ENCODE results near the gene FILIP1L. TPM values are rescaled to one million over a fixed set of nuclear protein-coding genes. Genes with fewer than 3 reads are reported as not detected.

Gene FILIP1L
- total RNA-seq, 1 experiment from 2014 or later = 0.17 TPM

- no peak for TF ChIP-seq REST (IDR thresholded peaks at IDR 0.05; ENCODE audit: low read depth)
- TF ChIP-seq JUND (IDR thresholded peaks at IDR 0.05) = no peak
- TF ChIP-seq EGR1 (IDR thresholded peaks at IDR 0.05; ENCODE audit: low read depth) = no peak
- TF ChIP-seq SRF (IDR thresholded peaks at IDR 0.05; ENCODE audit: low read depth) = no peak
- no peak for TF ChIP-seq ZFX (IDR thresholded peaks at IDR 0.05)
- TF ChIP-seq TCF7L2 (IDR thresholded peaks at IDR 0.05; ENCODE audit: borderline replicate concordance, extremely low read depth, insufficient read depth, insufficient read length) = no peak
- TF ChIP-seq ELF1 (IDR thresholded peaks at IDR 0.05; ENCODE audit: borderline replicate concordance, low read depth) = no peak
- no peak for TF ChIP-seq ZNF274 (IDR thresholded peaks at IDR 0.05; ENCODE audit: low read depth, low read length)
- no peak for TF ChIP-seq SIN3A (IDR thresholded peaks at IDR 0.05; ENCODE audit: low read depth)
- TF ChIP-seq EZH2phosphoT487 (IDR thresholded peaks at IDR 0.05; ENCODE audit: borderline replicate concordance) = no peak
- TF ChIP-seq EZH2 (IDR thresholded peaks at IDR 0.05) = no peak
- no peak for TF ChIP-seq CTCF (IDR thresholded peaks at IDR 0.05 in 2 of 3, conservative IDR thresholded peaks at IDR 0.05 in 1 of 3; ENCODE audit: borderline replicate concordance in 1 of 3, insufficient read depth in 1 of 3, low read depth in 2 of 3, low read length in 2 of 3)
- no peak for TF ChIP-seq CBX3 (IDR thresholded peaks at IDR 0.05; ENCODE audit: low read depth)
- TF ChIP-seq YY1 (IDR thresholded peaks at IDR 0.05; ENCODE audit: extremely low read depth, insufficient replicate concordance, low read depth, low read length) = no peak
- no peak for TF ChIP-seq RAD21 (IDR thresholded peaks at IDR 0.05; ENCODE audit: low read depth)
- no peak for TF ChIP-seq POLR2A (IDR thresholded peaks at IDR 0.05; ENCODE audit: borderline replicate concordance, extremely low read depth, insufficient read depth, insufficient read length)
- no peak for TF ChIP-seq MAX (IDR thresholded peaks at IDR 0.05)
- TF ChIP-seq ZBTB33 (IDR thresholded peaks at IDR 0.05; ENCODE audit: extremely low read depth, insufficient replicate concordance, low read length) = no peak
- no peak for TF ChIP-seq SP1 (IDR thresholded peaks at IDR 0.05; ENCODE audit: low read depth)
- no peak for TF ChIP-seq CEBPB (IDR thresholded peaks at IDR 0.05; ENCODE audit: low read depth)
- POLR2A ChIA-PET = no interaction called here
- Histone ChIP-seq H3K9ac (ENCODE audit: low read length) (no peak overlapping the region), H3K27me3 (ENCODE audit: insufficient read depth, low read length) (no peaks in the 10 kb centered on the region), H3K9me3 (ENCODE audit: control insufficient read depth in 1 of 2, insufficient read depth in 1 of 2, low read depth in 1 of 2, low read length in 2 of 2) (no peaks in the 10 kb centered on the region), H3K36me3 (ENCODE audit: control insufficient read depth in 1 of 2, insufficient read depth in 2 of 2, low read length in 2 of 2) (no peaks in the 10 kb centered on the region), H3K4me2 (ENCODE audit: low read length) (no peak overlapping the region), H3K4me3 (replicated peaks in 1 of 2; ENCODE audit: low read depth in 1 of 2, low read length in 2 of 2) (no peak overlapping the region), H2AFZ (ENCODE audit: low read depth, low read length, poor library complexity, severe bottlenecking) (no peak overlapping the region), H3K4me1 (ENCODE audit: control insufficient read depth in 1 of 2, insufficient read depth in 2 of 2, low read length in 2 of 2) (peaks cover 0 to 17% of the 10 kb centered on the region in 2 experiments; a peak in 2 of 4 replicates), H3K27ac (ENCODE audit: low read depth, low read length) (no peak overlapping the region), H4K20me1 (ENCODE audit: insufficient read depth) (no peaks in the 10 kb centered on the region), H3K9me2 (ENCODE audit: insufficient read depth) (no peaks in the 10 kb centered on the region), H3K79me2 (ENCODE audit: insufficient read depth, low read length) (no peaks in the 10 kb centered on the region; the same call in 1 of the 2 replicates)
- ATAC-seq (no peak), DNase-seq (ENCODE audit: low read depth, low spot score) (no peak)
- CTCF ChIA-PET = no interaction called here
- intact Hi-C loops (cut with micrococcal nuclease) = no loop called here
- RAD21 ChIA-PET (ENCODE audit: low non-redundant PET in 1 of 2, low total read pairs in 2 of 2, uncharacterized antibody in 2 of 2, unreplicated experiment in 2 of 2) = no interaction called here
- no TSS peak for BruUV-seq (replicated peaks)
Observed at GRCh38 chr3:99864289-99864688, 250.0 kb downstream of the FILIP1L start.

Measured in HCT116 (cell line).